Activated naive CD8-positive, alpha-beta T cell treated with anti-CD3 and anti-CD28 coated beads, Interleukin-2, amount 50 U/mL, for 16 hours (primary cell): ENCODE data around the gene MYH9.
A peak's percentile ranks its signal among the peaks of the same experiment; 100 is the strongest.

Source experiments
- DNase-seq: peaks from one replicate; pipeline ENCODE4 v3.0.0-alpha.2; 2020; ENCODE audit warnings: low read depth, low spot score

The MYH9 gene

DNA sequence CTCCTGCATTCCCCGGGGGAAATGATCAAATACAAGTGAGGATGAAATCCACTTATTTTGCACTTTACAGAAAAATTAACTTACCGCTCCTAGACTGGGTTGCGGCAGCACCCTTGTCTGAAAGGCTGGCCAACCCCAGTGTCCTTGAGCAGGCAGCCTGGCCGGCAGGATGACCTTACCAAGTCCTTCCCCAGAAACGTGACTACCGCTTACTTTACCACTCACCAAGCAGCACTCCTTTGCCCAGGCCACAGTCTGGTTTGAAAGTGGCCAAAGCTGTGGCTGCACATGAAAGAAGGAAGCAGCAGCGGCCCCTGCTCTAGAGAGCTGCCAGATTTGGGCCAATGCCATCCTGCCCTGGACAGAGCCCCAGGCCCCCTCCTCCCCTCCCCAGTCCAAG lies 20.3 kb downstream of the MYH9 start:
- no peak for DNase-seq

DNA sequence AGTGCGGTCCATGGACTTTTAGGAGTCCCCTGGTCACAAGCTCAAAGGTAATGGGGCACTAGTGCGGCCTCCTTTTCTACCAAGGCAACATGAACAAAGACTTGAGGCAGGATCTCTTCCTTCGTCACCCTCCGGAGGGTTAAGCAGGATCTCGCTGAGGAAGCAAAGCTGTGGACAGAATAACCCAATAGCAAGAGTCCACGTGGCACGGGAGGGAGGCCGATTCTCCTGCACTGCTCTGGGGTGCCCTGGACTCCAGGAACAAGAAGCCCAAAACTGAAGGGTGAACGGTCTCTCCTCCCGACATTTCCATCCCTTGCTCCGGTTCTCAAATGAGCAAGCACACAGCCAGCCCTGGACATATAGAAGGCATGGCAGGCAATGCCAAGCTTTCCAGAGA lies 20.7 kb downstream of the MYH9 start:
- no peak for DNase-seq

DNA sequence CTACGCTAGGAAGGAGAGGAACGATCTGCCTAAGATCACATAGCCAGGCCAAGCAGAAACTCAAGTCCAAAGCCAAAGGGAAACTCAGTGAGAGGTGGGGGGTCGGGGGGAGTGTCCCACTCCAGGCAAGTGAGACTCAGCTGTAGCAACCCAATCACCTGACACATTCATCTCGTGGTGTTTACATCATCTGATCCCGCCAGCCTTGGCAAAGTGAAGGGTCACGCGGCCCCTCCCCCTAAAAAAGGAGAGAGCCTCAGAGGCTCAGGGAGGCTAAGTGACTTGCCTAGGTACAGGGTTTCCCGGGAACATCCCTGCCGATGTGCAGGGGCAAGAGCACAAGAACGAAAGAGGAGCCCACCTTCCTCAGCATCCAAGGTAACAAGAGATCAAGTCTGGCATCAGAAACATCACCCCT lies 21.5 kb downstream of the MYH9 start:
- no peak for DNase-seq

DNA sequence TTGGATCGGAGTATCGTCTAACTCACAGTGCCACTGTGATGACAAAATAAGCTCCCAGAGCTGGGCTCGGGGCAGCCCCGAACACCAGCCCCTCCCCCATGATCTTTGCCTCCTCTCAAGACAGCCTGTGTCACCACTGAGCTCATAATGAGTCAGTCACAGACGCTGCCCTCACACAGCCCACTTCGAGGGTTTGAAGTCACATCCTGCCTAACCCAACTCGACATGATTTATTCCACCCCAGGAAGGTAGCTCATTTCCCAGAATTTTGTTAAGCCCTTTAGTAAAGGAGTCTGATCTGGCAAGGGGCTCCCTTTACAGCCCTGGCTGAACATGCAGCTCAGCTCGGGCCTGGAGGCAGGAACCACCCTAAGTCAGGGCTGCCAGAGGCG lies 22.8 kb downstream of the MYH9 start:
- DNase-seq, result peak; percentile 83

DNA sequence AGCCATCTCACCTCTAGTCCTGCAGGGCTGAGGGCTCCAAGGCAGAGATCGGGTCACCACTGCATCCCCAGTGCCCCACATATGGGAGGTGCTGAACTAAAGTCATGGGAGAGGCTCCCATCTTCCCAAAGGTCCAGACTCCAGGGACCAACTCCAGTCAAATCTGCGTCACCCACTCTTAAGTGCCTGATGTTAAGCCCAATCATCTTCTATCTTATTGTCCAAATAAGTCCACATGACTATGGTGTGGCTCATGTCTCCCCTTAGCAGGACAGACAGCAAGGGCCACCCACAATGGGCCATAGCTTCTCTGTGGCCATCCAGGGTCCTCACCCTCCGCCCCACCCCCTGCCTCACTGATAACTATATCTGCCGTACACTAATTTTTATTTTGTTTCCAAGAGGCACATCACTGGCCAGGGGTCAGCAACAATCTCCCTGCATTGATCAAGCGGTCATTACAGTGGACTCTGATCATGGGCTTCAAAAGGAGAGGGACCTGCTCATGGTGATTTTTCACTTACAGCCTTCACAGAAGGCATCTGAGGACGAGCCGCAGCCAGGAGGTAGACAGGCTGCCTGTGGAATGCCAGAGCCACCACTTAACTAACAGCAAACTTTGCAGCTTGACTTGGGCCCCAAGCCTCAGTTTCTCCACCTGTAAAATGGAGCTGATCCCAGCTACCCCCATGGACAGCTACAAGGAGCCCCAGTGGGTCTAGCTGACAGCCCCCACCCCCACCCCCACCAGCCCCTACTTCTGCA lies 23.3 kb downstream of the MYH9 start:
- DNase-seq, result no peak

DNA sequence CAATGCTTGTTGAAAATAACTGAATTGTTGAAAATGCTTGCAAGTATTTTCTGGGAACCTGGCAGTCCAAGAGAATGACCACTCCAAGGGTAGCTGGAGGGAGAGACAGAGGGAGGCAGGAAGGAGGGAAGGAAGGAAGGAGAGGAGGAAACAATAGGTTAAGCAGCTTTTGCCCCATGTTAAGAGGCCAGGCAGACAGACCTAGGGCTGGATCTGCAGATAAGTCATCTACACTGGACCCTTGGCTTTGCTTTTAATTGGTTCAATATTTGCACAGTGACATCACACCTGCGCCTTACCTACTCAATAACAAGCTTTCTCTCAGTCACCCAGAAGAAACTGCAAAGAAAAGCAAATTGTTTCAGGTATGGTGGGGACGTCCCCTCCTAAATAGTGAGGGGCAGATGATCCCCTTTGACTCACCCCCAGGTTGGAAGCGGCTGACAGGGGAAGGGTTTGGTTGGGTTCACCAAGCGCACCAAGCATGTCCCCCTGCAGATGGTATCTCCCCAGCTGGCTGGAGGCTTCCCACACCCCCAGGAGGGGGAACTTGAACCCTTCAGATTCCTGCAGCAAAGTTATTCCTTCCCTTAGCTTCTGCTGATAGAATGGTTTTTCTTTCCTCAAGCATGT lies 24.3 kb downstream of the MYH9 start:
- DNase-seq, result no peak

DNA sequence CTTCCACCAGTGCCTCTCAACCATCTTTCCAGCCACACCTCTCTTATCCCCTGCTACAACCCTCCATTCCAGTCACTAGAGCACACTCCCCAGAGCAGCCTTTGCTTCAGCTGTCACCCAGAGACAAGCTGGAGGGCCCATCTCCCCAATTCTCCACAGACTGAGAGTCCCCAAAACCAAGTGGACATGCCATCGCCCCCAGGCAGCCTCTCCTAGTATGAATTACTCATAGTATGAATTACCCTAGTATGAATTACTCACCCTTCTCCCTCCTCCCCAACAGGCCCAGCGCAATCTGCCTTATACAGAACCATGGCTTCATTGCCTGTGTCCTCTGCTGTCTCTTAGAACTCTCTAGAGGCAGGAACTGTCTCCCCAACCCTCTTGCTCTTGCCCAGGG lies 24.8 kb downstream of the MYH9 start:
- DNase-seq, result no peak

DNA sequence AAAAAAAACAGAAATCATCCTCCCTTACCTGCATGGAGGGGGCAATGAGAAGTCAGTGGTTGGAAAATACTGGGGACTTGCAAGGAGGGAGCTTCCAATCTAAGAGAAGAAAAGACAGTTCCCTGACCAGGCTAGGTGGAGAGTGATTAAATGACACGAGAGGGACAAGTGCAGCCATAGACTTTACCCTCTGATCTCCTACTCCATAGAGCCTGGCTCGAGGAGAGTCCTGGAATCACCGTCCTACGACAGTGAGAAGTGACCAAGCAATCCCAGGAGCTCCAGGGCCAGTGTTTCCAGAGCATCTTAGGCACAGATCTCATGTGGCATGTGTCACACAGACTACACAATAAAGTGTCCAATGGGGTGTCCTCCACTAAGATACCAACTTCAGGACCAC lies 25.7 kb downstream of the MYH9 start:
- DNase-seq, result no peak

DNA sequence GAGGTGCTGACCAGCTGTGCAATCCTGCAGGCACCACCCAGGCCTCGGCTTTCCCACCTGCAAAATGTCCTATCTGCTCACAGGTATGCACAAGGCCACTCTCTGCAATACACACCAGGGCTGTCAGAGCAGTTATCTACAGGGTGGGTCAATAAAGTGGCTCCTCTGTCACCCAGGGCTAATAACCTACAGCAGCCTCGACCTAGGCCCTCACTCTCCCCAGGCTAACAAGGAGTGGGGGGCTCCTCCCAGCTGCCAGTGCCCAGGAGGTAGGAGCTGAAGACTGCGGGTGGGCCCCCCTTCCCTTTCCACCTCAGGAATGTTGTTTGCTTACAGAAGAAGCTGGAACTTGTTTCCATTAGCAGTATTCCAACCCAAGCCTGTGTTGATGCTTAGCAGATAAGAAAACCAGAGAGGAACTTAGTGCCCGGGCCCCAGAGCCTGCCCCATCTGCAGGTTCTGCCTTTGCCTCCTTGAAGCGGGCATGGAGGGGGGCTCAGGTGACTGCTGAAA lies 26.8 kb downstream of the MYH9 start:
- no peak for DNase-seq

DNA sequence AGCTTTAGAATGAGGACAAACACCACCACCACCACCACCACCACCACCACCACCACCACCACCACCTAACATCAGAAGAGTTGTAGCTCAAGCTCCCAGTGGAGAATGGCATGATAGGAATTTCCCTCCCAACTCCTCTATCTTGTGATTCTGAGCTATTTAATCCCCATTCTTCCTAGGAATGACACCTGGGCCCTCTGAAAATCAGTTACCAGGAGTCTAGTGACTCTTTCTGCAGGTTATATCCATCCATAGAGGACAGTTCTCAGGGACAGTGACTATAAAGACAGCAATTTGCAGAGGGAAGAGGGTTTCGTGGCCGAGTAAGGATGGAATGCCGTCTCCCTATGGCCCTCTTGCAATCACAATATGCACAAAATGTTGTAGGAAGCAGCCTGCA lies 27.8 kb downstream of the MYH9 start:
- DNase-seq, result no peak

DNA sequence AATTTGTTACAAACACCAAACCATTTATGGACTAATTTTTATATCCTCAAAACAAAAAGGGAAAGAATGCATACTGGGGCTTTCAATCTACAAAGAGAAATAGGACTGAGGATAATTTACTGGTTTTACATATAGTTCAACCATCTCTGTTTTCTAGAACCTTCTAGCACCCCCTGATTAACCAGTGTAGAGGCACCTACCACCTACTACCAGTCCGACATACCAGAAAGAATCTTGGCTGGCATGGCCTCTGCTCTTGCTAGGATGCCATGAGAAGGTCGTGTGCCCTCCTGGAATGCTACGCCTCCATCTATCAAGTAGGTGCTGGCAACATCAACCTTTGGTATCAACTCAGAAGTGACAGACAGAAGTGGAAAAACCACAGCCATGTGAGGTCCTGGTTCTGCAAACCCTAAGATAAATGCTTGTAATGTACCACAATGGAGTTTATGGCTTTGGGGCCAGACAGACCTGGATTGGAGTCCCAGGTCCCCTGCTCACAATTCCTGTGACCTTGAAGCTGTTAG lies 28.2 kb downstream of the MYH9 start:
- no peak for DNase-seq

DNA sequence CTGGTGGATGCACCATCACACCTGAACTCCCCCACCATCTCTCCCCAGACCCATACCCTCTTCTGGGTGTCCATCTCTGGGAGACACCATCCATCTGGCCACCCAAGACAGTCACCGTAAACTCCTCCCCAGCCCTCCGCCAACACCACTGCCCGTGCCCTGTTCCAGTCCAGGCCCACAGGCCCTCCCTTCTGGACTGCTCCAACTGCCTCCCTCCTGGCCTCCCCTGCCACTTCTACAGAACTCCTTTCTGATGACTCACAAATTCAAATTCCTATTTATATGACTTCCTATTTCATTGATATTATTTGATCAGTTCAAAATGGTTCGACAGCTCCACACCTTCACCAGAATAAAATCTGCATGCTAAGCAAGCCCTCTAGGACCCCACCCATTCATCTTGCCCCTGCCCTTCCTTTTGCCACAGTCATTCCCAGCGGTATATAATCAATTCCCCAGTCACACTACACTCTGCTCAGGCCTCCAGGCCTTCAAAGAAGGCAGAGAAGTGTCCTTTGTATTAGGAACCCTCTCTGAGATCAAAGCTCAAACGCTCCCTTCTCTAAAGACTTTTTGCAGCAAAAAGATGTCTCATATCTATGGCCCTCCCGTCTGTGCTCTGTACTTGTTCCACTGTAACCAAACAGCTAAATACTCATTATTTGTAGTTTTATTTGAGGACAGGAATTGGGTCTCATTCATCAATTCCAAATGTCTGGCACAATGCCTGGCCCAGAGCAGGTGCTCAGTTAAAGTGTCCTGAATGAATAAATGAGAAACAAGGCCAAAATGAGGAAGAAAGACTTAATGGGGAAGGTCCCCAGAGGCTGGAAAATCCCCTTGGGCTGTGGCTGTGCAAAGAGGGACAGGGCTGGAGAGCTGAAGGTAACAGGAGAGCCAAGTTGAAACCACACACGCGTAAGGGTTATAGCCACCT lies 29.0 kb downstream of the MYH9 start:
- DNase-seq, result no peak

DNA sequence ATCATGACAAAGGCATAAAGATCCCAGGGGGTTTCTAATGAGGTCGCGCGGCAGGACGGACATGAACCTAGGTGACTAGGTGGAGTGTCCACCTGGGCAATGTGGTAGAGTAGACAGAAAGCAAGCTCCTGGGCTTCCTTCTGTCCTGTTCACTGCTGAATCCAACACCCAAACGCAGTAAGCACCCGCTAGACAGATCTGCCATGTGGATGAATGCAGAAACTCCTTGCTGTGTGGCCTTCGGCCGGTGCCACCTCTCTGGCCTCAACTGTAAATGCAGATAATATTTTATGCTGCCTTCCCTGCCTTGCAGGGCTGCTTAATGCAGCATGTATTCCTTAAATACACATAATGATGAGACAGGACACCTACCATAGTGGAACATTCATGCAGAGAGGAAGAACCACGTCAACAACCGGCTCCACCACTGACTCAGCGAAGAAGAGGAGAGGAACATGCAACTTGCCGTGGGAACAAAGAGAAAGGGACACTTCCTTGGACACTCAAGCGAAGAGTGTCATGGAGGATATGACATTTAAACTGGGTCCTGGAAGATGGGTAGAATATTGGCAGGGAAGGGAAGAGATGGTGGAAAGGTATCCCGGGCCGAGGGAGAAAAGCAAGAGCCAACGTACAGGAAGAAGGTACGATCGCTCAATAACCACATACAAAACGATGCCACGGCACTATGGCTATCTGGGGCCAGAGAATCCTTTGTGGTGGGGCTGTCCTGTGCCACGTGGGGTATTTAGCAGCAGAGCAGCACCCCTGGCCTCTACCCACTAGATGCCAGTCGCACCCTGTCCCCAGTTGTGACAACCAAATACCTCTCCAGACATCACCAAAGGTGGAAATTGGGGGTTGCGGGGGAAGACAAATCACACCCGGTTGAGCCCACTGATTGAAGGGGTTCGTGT lies 30.8 kb downstream of the MYH9 start:
- no peak for DNase-seq

DNA sequence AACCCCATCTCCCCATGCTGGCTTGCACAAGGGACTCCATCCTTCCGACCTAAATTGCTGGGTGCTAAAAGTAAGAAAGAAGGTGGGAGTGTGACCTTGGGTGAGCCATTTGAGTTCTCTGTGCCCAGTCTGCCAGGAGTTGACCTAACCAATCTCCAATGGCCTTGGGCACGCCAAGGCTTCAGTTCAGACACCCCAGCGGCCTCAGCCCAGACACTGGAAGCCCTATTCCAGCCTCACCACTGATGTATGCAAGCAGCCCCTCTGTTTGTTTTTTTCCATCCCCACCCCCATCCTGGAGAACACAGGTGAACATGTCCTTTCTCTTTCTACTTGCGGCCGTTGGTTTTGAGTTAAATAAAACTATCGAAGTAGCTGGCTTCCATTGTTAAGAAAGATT lies 31.9 kb downstream of the MYH9 start:
- DNase-seq, result no peak

DNA sequence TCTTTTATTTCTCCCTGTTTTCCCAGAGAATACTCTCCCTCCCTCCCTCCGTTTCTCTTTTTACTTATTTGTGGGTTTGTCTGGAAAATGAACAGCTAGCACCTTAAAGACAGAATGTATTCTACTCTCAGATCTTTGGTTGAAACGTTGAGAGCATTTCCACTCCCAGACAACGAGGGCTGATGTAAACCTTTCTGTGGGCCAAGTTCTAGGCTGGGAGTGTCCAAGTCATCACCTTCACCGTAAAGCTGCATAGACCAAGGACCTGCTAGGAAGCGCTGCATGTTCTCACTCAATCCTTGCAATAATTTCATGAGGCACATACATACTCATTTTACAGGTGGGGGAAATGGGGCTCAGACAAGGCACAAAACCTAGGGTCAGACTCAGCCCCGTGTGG lies 32.4 kb downstream of the MYH9 start:
- DNase-seq, result no peak

DNA sequence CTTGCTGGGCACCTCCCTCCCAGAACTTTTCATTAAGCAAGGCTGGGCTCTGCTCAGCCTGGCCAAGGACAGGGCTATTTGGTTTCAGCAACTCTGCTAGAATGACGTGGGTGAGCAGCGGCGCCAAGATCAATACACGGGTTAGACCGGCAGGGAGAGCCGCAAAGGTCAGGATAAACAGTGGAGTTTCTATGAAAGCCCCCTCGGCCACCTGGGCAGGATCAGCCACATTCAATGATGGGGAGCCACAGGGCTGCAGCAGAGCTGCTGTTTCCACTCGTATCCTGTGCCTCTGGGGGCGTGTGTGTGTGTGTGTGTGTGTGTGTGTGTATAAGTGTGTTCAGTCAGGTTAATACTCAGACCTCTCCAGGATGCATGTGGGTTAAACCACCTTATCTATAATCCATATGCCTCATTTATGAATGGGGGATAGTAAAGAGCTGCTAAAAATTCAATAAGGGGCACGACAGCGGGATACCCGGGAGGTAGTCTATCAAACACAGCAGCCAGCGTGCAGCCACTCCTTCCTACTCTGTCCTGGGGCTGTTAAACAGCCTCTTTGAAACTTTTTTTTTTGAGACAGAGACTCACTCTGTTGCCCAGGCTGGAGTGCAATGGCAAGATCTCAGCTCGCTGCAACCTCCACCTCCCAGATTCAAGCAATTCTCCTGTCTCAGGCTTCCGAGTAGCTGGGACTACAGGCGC lies 34.8 kb downstream of the MYH9 start:
- DNase-seq, result no peak

DNA sequence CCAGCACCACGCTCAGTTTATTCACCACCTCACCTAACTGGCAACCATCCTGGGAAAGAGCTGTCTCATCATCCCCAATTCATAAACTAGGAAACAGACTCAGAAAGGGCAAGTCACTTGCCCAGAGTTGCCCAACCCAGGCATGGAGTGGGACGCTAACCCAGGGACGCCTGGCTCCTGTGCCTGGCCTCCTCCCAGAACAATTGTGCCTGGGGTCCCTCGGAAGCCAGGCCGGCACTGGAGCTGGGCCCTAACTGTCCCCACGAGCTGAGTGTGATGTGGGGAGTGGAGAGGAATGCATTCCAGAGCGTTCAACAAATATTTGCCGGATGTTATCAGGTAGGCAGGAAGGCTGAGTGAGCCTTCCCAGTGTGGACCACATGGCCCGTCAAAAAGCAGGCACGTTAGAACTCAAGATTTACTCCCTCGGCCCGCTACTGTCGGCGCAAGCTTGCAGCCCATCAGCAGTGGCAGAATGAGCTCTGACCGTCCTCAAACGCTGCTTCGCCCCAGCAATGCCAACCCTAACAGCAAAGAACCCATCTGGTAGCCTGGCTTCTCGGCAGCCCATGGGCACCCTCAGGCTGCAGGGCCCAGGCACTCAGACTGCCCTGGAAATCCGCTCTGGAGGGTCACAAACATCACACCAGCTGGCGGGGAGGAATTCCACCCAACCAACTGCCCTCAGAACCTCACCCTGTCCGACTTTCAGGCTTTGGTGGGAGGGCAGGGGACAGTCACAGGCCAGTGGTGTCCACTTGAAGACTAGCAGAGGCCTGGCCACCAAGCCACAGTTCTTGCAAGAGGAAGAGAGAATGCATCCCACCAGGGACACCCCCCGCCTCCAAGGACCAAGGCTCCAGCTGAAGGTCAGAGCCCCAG lies 35.6 kb downstream of the MYH9 start:
- DNase-seq, result no peak

DNA sequence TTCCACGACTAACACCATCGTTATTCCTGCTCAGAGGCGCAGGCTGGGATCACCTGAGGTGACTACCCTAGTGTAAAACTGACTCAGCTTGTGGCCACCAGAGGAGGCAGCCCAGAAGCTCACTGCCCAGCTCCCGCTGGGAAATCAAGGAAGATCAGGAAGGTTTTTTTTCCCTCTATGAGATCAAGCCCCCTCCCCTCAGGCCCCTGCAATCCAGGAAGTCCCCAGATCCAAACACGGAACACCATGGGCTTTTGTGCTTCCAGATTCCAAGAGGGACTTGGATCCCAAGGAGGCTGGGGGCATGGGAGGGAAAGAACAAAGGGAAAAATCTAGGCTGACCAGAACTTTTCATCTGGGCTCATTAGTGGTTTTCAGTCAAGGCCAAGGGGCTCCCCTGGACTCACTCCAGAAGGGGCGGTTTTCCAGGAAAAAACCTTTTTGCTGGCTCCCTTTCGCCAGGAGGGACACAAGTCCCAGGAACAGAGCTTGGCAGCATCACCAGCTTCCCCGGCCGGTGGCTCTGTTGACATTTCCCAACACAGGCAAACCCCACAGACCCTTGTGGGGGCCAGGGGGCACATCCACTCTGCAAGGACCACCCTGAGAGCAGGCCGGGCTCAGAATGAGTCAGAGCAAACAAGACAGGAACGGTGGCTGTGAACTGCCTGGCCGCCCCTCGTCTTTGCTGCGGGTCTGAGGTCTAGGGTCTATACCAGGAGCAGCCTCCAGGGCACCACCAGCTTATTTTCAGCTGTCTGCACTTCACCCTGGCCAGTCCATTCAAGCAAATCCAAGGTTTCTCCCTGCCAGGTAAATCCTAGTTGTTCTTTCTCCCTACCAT lies 36.8 kb downstream of the MYH9 start:
- DNase-seq, result no peak
